Parathyroid adenoma (tissue), 2 donors: ENCODE results near the gene MGMT.

Source experiments
- H2AFZ ChIP-seq: fragments of 300-600 bp; sonication (generic); one replicate; pipeline ENCODE4 v1.7.0; 2017; ENCODE audit warnings: antibody characterized with exemption, mild to moderate bottlenecking
- H3K27ac ChIP-seq: fragments of 300-600 bp; sonication (generic); one replicate; pipeline ENCODE4 v1.7.0; 2017
- H3K27me3 ChIP-seq: fragments of 300-600 bp; sonication (generic); one replicate; pipeline ENCODE4 v1.7.0; 2017; ENCODE audit warnings: low read length; ENCODE audit not compliant: control insufficient read depth, insufficient read depth
- H3K36me3 ChIP-seq: fragments of 300-600 bp; sonication (generic); one replicate; pipeline ENCODE4 v1.7.0; 2017; ENCODE audit warnings: low read length; ENCODE audit not compliant: control insufficient read depth, insufficient read depth
- H3K4me1 ChIP-seq: fragments of 300-600 bp; sonication (generic); one replicate; pipeline ENCODE4 v1.7.0; 2017; ENCODE audit warnings: control low read depth
- H3K4me2 ChIP-seq: fragments of 300-600 bp; sonication (generic); one replicate; pipeline ENCODE4 v1.7.0; 2017; ENCODE audit warnings: low read length
- H3K4me3 ChIP-seq: fragments of 300-600 bp; sonication (generic); one replicate; pipeline ENCODE4 v1.7.0; 2017; ENCODE audit warnings: low read depth, low read length
- H3K79me2 ChIP-seq: fragments of 300-600 bp; sonication (generic); one replicate; pipeline ENCODE4 v1.7.0; 2017; ENCODE audit warnings: control low read depth
- H3K9ac ChIP-seq: fragments of 300-600 bp; sonication (generic); one replicate; pipeline ENCODE4 v1.7.0; 2017; ENCODE audit warnings: mild to moderate bottlenecking
- H3K9me3 ChIP-seq: fragments of 300-600 bp; sonication (generic); one replicate; pipeline ENCODE4 v1.7.0; 2017; ENCODE audit warnings: low read length; ENCODE audit not compliant: control insufficient read depth
- TF ChIP-seq, protein P1 (sequence below): fragments of 300-600 bp; sonication (generic); IDR thresholded peaks from one replicate; pipeline ENCODE4 v1.7.0; 2017; ENCODE audit warnings: antibody characterized with exemption, mild to moderate bottlenecking
- donor health status: primary hyperparathyroidism.

MGMT gene

DNA sequence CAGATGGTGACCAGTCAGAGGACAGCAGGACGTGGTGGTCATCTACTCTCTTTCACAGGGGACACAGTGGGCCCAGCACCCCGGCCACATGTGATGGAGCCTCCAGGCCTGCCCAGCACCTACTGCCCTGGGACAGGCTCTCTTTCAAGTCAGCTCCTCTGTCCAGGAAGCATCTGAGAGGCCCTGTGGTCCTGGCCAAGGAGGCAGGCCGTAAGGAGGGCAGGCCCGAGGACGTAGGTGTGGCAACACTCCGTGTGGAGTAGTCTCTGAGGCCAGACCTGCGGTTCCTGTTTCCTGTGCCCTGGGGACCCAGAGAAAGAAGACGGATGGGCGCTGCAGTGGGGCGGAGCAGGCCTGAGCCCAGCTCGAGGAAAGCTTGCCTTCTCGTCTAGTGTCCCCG, 317.9 kb downstream of the MGMT start:
- Histone ChIP-seq H3K9me3 (no peaks in the 10 kb centered on the region), H3K4me2 (no peak overlapping the region), H3K79me2 (no peaks in the 10 kb centered on the region), H3K36me3 (no peaks in the 10 kb centered on the region), H3K27ac (no peak overlapping the region), H3K4me3 (no peak overlapping the region), H3K27me3 (no peaks in the 10 kb centered on the region), H2AFZ (no peak overlapping the region), H3K9ac (no peak overlapping the region), H3K4me1 (no peaks in the 10 kb centered on the region)
- TF ChIP-seq, protein P1, sequence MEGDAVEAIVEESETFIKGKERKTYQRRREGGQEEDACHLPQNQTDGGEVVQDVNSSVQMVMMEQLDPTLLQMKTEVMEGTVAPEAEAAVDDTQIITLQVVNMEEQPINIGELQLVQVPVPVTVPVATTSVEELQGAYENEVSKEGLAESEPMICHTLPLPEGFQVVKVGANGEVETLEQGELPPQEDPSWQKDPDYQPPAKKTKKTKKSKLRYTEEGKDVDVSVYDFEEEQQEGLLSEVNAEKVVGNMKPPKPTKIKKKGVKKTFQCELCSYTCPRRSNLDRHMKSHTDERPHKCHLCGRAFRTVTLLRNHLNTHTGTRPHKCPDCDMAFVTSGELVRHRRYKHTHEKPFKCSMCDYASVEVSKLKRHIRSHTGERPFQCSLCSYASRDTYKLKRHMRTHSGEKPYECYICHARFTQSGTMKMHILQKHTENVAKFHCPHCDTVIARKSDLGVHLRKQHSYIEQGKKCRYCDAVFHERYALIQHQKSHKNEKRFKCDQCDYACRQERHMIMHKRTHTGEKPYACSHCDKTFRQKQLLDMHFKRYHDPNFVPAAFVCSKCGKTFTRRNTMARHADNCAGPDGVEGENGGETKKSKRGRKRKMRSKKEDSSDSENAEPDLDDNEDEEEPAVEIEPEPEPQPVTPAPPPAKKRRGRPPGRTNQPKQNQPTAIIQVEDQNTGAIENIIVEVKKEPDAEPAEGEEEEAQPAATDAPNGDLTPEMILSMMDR = no peak

DNA sequence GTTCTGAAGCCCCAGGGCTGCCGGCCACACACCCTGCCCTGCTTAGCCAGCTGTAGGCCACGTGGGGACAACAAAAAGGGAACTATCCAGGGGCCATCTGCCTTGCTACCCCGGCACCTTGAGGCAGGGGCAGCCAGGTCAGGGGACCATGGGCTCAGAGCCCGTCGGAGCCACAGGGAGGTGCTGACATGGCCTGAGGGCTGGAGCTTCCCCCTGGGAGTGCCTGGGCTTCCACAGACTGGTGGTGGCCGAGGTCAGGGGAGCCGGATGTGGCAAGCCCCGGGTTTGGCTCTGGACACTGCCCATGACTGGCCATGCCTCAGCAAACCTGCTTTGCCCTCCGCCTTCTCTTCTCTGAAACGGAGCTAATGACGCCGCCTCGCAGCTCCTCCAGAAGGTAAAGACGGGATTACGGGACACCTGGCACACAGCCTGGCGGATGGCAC, 318.5 kb downstream of the MGMT start:
- H3K9ac ChIP-seq = no peak overlapping the region
- H3K27ac ChIP-seq = no peak overlapping the region
- H3K4me1 ChIP-seq = no peaks in the 10 kb centered on the region
- no peaks in the 10 kb centered on the region for H3K9me3 ChIP-seq
- H3K79me2 ChIP-seq = no peaks in the 10 kb centered on the region
- no peak overlapping the region for H2AFZ ChIP-seq
- no peak overlapping the region for H3K4me2 ChIP-seq
- H3K4me3 ChIP-seq = no peak overlapping the region
- no peaks in the 10 kb centered on the region for H3K36me3 ChIP-seq
- TF ChIP-seq, protein P1 = no peak
- H3K27me3 ChIP-seq = no peaks in the 10 kb centered on the region

DNA sequence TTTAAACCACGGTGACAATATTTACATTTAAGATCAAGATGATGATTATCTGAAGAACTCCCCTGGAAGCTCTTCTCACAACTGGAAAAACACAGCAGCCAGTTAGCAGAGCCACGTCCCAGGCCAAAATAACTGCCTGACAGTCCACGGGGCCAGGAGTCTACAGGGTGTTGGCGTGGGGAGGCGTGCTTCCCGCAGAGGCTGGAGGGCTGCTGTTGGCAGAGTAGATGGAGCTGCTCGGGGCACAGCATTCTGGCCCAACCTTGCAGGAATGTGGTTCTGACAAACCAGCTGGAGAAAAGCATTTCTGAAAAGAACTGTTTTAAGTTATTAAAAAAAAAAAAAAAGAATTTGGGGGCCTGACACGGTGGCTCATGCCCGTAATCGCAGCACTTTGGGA, 319.2 kb downstream of the MGMT start:
- Histone ChIP-seq H3K4me1 (no peaks in the 10 kb centered on the region), H3K27ac (no peak overlapping the region), H3K4me3 (no peak overlapping the region), H3K9me3 (no peaks in the 10 kb centered on the region), H3K9ac (no peak overlapping the region), H3K4me2 (no peak overlapping the region), H2AFZ (no peak overlapping the region), H3K27me3 (no peaks in the 10 kb centered on the region), H3K79me2 (no peaks in the 10 kb centered on the region), H3K36me3 (no peaks in the 10 kb centered on the region)
- TF ChIP-seq, protein P1 = no peak

DNA sequence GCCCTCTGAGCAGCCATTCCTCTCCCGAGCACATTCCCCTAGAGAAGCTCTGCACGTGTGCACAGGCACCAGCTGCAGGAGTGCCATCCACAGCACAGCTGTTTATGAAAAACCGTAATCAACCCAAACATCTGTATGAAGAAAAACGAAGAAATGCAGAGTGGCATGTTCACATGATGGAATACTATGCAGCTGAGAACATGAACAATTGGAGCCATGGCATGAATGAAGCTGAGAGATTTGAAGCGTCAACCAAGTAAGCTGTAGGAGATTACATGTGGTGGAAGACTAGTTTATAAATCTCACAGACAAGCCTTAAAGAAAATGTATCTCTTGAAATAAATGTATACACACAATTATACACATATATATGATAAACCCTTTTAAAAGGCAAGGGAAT, 320.5 kb downstream of the MGMT start:
- H3K9me3 ChIP-seq = no peaks in the 10 kb centered on the region
- no peaks in the 10 kb centered on the region for H3K79me2 ChIP-seq
- H3K9ac ChIP-seq = no peak overlapping the region
- no peak overlapping the region for H3K4me2 ChIP-seq
- H3K36me3 ChIP-seq = no peaks in the 10 kb centered on the region
- no peaks in the 10 kb centered on the region for H3K4me1 ChIP-seq
- H3K27ac ChIP-seq = no peak overlapping the region
- TF ChIP-seq, protein P1 = no peak
- H3K27me3 ChIP-seq = no peaks in the 10 kb centered on the region
- H2AFZ ChIP-seq = no peak overlapping the region
- no peak overlapping the region for H3K4me3 ChIP-seq

DNA sequence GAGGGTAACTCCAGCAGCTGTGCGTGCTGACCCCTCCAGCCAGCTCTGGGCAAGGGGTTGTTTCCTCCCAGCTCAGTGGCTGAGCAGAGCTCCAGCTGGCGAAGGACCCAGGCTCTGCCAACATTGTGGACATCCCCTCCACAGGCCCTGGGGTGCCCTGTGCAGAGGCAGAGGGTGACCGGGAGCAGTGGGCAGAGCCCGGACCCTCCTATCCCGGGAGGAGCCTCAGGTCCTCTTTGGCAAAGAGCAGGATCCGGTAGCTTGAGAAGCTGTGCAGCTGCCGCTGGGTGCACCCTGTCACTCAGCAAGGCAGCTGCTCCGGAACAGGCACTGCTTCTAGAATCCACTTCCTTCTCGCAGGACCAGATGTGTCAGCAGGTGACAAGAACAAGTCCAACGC, 321.2 kb downstream of the MGMT start:
- no peaks in the 10 kb centered on the region for H3K36me3 ChIP-seq
- no peaks in the 10 kb centered on the region for H3K9me3 ChIP-seq
- H3K4me3 ChIP-seq = no peak overlapping the region
- no peak overlapping the region for H3K9ac ChIP-seq
- no peak overlapping the region for H2AFZ ChIP-seq
- TF ChIP-seq, protein P1 = no peak
- no peaks in the 10 kb centered on the region for H3K4me1 ChIP-seq
- no peaks in the 10 kb centered on the region for H3K27me3 ChIP-seq
- H3K4me2 ChIP-seq = no peak overlapping the region
- H3K79me2 ChIP-seq = no peaks in the 10 kb centered on the region
- H3K27ac ChIP-seq = no peak overlapping the region
